NCI-H446 (cell line): ENCODE measurements around the gene TSHZ2.
A peak's percentile ranks its signal among the peaks of the same experiment; 100 is the strongest.

ENCODE experiments used
- DNase-seq, 2 experiments: peaks; one replicate each; lab custom pipeline; 2025; lab: John Stamatoyannopoulos, UW

TSHZ2 gene

DNA sequence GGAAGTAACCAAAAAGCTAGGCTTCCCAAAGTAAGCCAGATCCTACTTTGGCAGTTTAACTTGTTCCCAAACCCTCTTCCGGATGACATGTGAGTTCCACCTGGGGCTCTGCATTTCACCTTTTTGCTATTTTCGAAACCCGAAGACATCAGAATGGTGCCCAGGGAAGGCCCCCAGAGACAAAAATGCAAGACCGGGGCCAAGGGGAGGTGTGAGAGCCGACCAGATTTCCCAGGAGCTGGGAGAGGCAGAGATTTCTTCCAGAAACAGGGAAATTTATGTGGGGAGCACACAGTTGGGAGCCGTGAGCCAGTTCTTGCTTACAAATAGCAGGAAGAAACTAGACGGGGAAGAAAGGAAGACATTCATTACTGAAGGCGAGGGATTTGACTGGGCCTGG, 411.8 kb downstream of the TSHZ2 start:
- no peak for DNase-seq

GRCh38 chr20:53384392-53384791, 412.2 kb downstream of the TSHZ2 start:
- DNase-seq, result no peak

- peak; percentile 34 to 36 for DNase-seq
Measured at GRCh38 chr20:53385941-53386767, 414.0 kb downstream of the TSHZ2 start.

DNA sequence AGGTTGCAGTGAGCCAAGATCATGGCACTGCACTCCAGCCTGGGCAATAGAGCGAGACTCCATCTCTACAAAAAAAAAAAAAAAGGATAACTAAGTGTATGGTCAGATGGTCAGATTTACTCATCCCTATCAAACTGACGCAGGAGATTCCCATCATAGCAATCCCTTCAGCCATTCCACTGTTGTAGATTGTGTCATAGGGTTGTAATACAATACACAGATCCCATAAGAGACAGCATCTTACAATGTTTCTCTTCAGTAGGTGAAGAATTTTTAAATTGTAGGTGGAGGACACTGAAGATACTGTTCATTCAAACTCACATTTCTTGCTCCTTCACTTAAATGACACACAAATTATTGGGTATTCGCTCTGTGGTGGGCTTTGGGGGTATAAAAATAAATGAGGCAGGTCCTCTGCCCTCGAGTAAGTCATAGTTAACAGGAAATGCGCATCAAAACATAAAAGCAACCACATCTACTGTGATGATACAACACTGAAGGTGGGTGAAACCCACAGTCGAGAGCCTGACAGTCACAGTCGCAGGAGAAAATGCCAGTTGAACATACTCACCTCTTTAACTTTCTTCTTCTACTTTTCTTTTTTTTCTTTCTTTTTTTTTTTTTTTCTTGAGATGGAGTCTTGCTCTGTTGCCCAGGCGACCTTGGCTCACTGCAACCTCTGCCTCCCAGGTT, 416.0 kb downstream of the TSHZ2 start:
- DNase-seq, result no peak

DNA sequence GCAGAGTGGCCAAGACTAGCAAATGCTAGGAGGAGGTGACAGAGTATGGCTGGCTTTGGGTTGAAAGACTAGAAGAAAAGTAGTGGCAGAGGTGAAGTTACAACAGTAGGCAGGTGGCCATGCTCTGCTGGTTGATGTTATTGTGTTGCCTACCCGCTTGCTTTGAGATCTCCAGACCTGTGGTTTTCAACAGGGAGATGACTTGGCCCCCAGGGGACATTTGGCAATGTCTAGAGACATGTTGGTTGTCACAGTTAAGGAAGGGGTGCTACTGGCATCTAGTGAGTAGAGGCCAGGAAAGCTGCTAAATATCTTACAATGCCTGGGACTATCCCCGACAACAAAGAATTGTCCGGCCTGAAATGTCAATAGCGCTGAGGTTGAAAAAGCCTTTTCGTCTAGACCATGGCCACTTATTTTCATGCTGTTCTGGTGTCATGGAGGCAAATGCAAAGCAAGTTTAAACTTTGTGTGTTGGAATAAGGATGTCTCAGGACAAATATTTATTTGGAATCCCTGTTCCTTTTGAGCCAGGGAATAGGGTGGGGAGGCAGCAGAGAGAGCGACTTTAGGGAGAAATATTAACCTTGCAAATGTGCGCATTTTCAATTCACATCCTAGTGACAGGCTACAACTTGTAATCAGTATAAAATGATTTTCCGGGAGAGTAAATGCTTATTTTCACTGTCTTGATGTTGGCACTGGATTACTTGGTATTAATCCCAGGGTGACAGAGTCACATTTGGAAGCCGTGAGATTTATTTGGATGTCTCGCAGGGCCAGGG, 417.6 kb downstream of the TSHZ2 start:
- DNase-seq, result no peak

- no peak for DNase-seq
Measured at GRCh38 chr20:53390770-53391169, 418.6 kb downstream of the TSHZ2 start.

DNA sequence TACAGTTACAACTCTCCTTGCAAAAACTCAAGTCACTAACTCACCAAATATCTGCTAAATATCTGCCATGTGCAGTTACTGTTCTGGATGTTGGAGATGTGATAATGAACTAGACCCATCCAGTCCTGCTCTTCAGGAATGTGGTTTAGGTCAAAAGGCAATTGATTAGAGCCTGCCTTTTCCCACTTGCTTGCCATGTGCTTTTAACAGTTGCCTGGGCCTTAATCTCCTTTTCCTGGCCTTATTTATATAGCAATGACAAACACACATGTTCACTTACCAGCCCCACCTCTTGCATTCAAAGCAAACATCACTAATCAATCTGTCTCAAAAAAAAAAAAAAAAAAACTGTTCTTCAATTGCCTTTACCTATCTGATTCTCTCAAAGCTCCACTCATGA, 422.3 kb downstream of the TSHZ2 start:
- no peak for DNase-seq

- DNase-seq, result no peak
Measured at GRCh38 chr20:53395188-53395923, 423.2 kb downstream of the TSHZ2 start.

DNA sequence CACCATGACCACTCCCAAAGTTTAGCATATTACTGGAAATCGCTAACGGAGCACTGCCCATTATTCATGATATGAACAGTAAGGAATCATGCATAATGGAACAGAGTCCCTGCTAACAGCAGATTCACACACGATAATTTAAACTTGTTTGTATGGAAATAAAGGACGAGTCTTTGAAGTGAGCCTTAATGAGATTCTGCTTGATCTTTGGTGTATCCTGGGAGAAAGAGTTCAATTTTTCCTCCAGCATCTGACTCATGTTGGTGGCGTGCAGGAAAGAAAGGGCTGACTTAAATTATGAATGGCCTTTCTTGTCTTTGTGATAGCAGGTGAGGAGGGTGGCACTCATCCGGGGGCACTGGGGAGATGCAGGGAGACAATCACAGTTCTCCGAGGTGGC, 426.9 kb downstream of the TSHZ2 start:
- DNase-seq, result no peak

DNA sequence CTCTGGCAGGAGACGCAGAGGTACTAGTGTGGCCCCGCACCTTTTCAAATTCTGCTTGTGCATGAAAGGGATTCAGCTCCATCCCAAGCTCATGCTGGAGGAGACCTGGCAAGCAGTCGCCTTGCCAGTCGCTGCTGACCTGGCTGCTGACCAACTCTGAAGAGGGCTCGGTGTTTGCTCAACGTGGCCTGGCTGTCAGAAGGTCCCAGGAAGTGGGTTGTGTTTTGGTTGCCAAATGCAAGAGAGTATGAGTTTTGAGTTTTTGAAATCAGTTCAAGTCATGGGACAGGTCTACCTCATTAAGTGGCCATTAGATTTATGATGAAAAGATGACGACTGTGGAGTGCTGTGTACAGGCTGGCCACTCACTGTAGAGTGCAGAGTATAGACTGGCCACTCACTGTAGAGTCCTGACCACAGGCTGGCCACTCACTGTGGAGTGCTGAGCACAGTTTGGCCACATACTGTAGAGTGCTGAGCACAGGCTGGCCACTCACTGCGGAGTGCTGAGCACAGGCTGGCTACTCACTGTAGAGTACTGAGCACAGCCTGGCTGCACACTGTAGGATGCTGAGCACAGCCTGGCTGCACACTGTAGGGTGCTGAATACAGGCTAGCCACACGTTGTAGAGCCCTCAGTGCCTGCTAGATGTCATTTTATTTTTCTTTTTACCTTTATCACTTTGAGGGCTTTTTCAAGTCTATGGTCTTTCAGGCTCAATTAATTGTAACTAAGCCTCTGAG, 427.6 kb downstream of the TSHZ2 start:
- DNase-seq, result peak in 1 of 2 experiments; percentile 41

DNA sequence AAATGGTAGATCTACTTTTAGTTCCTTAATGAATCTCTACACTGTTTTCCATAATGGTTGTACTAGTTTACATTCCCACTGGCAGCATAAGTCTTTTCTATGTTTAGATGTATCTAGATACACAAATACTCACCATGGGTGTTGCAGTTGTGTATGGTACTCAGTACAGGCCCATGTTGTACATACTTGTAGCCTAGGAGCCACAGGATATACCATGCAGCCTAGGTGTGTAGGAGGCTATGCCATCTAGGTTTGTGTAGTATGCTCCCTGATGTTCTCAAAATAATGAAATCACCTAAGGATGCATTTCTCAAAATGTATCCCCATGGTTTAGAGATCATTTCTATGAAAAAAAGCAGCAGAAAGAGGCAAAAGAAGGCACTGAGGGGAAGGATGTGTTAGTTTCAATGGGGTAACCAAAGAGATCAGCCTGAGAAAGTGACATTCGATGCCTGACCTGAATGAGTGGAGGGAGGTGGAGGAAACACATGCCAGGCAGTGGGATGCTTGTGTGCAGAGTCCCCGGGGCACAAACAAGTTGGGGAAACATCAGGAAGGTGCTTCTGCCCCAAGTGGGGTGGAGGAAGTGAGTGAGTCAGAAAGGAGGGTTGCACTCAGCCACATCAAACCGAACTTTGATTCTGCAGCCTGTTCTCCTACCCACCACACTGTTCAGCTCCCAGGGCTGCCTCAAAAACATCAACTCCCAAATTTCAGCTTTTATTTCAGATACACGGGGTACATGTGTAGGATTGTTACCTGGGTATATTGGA, 430.3 kb downstream of the TSHZ2 start:
- DNase-seq, result no peak

- DNase-seq, result no peak
Measured at GRCh38 chr20:53403029-53403428, 430.9 kb downstream of the TSHZ2 start.

DNA sequence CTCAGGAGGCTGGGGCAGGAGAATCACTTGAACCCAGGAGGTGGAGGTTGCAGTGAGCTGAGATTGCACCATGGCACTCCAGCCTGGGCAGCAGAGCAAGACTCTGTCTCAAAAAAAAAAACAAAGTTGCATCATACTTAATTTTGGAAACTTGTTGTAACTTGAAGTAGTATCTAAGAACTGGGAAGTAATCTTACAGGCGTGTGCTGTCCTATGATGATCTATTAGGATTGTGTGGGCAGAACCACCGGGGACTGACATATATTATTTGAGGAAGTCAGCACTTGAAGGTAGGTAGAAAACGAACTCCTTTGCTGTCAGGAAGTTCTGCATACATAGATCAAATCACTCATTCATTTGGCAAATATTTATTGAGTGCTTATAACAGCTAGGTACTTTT, 433.0 kb downstream of the TSHZ2 start:
- DNase-seq, result no peak

- DNase-seq, result no peak
Measured at GRCh38 chr20:53406580-53406979, 434.4 kb downstream of the TSHZ2 start.

DNA sequence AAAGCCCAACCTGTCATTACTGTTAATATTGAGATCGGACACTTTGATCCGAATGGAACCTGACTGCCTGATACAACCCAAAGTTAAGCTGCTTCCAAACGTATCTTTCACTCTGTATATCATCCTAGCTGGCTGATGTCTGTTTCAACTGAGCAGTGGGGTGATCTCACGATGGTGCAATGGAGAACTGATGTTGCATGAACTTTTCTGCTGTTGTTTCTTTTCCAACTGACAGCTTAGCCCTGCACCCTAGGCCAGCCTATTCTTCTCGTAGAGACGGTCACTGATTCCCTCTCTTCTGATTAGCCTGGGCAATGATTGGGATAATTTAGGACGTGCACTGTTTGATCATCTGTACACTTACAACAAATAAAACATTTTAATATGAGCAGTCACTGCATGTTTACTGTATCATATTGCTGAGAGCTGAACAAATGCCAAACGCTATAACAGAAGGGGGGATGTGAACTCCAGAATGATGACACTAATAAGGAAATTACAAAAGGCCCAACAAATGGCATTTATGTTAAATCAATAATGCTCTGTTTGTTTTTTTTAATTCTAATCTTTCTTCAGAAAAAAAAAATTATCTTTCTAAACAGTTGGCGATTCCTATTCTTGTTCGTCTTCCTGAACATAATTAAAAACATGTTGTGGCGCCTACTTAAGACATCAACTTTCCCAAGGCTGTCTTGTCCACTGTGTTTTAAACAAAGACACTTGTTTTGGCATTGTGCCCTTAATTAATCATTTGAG, 436.7 kb downstream of the TSHZ2 start:
- peak in 1 of 2 experiments; percentile 48 for DNase-seq

DNA sequence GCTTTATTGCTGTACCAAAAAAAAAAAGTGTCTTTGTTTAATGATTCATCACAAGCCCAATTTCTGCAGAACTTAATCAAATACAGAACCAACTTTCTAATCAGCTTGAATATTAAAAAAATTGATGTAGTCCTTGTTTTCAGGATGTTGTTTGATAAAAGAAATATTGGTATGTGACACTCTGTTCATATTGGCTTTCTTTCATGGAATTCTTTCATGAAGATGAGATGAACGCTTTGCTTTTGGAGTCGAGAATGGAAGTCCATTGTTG, 437.2 kb downstream of the TSHZ2 start:
- DNase-seq, result no peak

GRCh38 chr20:53411129-53411528, 439.0 kb downstream of the TSHZ2 start:
- DNase-seq, result no peak

DNA sequence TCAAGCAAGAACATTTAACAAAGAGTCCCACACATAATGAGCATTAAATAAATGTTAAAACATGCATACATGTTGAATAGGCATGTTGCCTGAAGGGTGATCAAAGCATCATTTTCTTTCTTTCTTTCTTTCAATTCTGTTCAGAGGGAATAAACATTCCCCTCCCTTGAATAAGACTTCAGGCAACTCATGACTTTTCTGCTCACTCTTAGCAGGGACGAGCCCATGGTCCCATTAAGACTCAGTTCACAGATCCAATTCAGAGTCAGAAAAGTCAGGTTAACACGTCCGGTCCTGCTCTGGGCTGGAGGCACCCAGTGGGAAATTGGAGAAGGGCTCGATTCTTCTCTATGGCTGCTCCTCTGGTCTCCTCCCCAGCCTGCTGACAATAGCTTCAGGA, 439.7 kb downstream of the TSHZ2 start:
- DNase-seq, result no peak

GRCh38 chr20:53412577-53413185, 440.5 kb downstream of the TSHZ2 start:
- DNase-seq, result no peak
